Activated CD4-positive, alpha-beta T cell treated with anti-CD3 and anti-CD28 coated beads, Interleukin-2, amount 50 U/mL, for 48 hours (primary cell): Measurements from ENCODE around the gene CACNA1H.
"Not testable (repeated sequence)": the region's sequence is repeated elsewhere in the genome, so short reads cannot be mapped to it uniquely, and the experiment has no call there.

Experiments
- DNase-seq, 2 experiments: peaks; one replicate each; pipeline ENCODE4 v3.0.0-alpha.2; 2020

CACNA1H gene

GRCh38 chr16:1215574-1216295, 62.8 kb downstream of the CACNA1H start:
- DNase-seq = no peak

GRCh38 chr16:1216296-1216619, 63.4 kb downstream of the CACNA1H start:
- DNase-seq = no peak

- DNase-seq = no peak
Observed at GRCh38 chr16:1216681-1217400, 63.9 kb downstream of the CACNA1H start.

GRCh38 chr16:1217526-1217925, 64.6 kb downstream of the CACNA1H start:
- no peak for DNase-seq

GRCh38 chr16:1218061-1218929, 65.4 kb downstream of the CACNA1H start:
- no peak for DNase-seq

- no peak for DNase-seq
Observed at GRCh38 chr16:1218930-1219611, 66.2 kb downstream of the CACNA1H start.

- no peak for DNase-seq
Observed at GRCh38 chr16:1220098-1220728, 67.3 kb downstream of the CACNA1H start.

- no peak for DNase-seq
Observed at GRCh38 chr16:1220841-1221627, 68.1 kb downstream of the CACNA1H start.

GRCh38 chr16:1221628-1222552, 69.0 kb downstream of the CACNA1H start:
- no peak for DNase-seq

GRCh38 chr16:1222553-1223354, 69.8 kb downstream of the CACNA1H start:
- DNase-seq = no peak

- DNase-seq = no peak
Observed at GRCh38 chr16:1223355-1224214, 70.7 kb downstream of the CACNA1H start.

- no peak for DNase-seq
Observed at GRCh38 chr16:1224558-1224957, 71.7 kb downstream of the CACNA1H start.

- no peak for DNase-seq
Observed at GRCh38 chr16:1225051-1225451, 72.1 kb downstream of the CACNA1H start, which contains the start of gene TPSG1. Gene TPSG1 (minus strand): TSS chr16:1225268. CDS start chr16:1225252, 16 bp downstream.

- DNase-seq = not testable (repeated sequence)
Observed at GRCh38 chr16:1225728-1226311, 72.9 kb downstream of the CACNA1H start.

GRCh38 chr16:1226692-1227091, 73.8 kb downstream of the CACNA1H start:
- DNase-seq = not testable (repeated sequence)

GRCh38 chr16:1228227-1228626, 75.3 kb downstream of the CACNA1H start:
- not testable (repeated sequence) for DNase-seq

- not testable (repeated sequence) for DNase-seq
Observed at GRCh38 chr16:1229476-1229875, 76.6 kb downstream of the CACNA1H start.

GRCh38 chr16:1230084-1230470, 77.2 kb downstream of the CACNA1H start, which contains the start of gene TPSB2:
Gene TPSB2 (minus strand): TSS chr16:1230184. CDS start chr16:1229951, 233 bp downstream.
- DNase-seq = not testable (repeated sequence)
